NCI-H1436 treated with DMSO at 0.1 percent for 48 hours (cell line): ENCODE results near the gene DACT3.

Experiments
- DNase-seq: peaks from one replicate; lab custom pipeline; 2025; lab: John Stamatoyannopoulos, UW

Gene DACT3

GRCh38 chr19:46668662-46669061 lies 7.7 kb upstream of the DACT3 start:
- DNase-seq = no peak

- DNase-seq = no peak
These were observed 4.1 kb upstream of the DACT3 start for GRCh38 chr19:46665072-46665471.

GRCh38 chr19:46661735-46662592 lies 982 bp upstream of the DACT3 start:
- DNase-seq = peak; percentile 65

- no peak for DNase-seq
These were observed 397 bp downstream of the DACT3 start for GRCh38 chr19:46660551-46661019.

- no peak for DNase-seq
These were observed 919 bp downstream of the DACT3 start for GRCh38 chr19:46660008-46660517.

- DNase-seq = no peak
These were observed 1.6 kb downstream of the DACT3 start for GRCh38 chr19:46659151-46660007.

- DNase-seq = no peak
These were observed 4.4 kb downstream of the DACT3 start for GRCh38 chr19:46656541-46656940.

GRCh38 chr19:46654621-46655152 lies 6.3 kb downstream of the DACT3 start:
- DNase-seq = no peak

- no peak for DNase-seq
These were observed 10.5 kb downstream of the DACT3 start for GRCh38 chr19:46650445-46650844.

GRCh38 chr19:46648961-46649960 lies 11.7 kb downstream of the DACT3 start:
- no peak for DNase-seq

GRCh38 chr19:46648060-46648960 lies 12.7 kb downstream of the DACT3 start:
- DNase-seq = no peak

GRCh38 chr19:46646402-46646801 lies 14.6 kb downstream of the DACT3 start:
- no peak for DNase-seq

GRCh38 chr19:46644720-46645119 lies 16.3 kb downstream of the DACT3 start:
- DNase-seq = no peak

GRCh38 chr19:46640656-46641055 lies 20.3 kb downstream of the DACT3 start:
- no peak for DNase-seq

- DNase-seq = no peak
These were observed 21.4 kb downstream of the DACT3 start for GRCh38 chr19:46639358-46640182.

- DNase-seq = no peak
These were observed 23.8 kb downstream of the DACT3 start for GRCh38 chr19:46637224-46637623.

- DNase-seq = no peak
These were observed 24.8 kb downstream of the DACT3 start, which contains the start of gene GNG8 for GRCh38 chr19:46635920-46636761. Gene GNG8 (minus strand): TSS chr19:46636202. CDS start chr19:46634682, 1,520 bp downstream.

- DNase-seq = peak; percentile 34
These were observed 26.2 kb downstream of the DACT3 start for GRCh38 chr19:46634656-46635218.
